Left kidney (tissue), 8 donors: ENCODE data around the gene TRMT5. TPM values are rescaled to one million over a fixed set of nuclear protein-coding genes. Genes with fewer than 3 reads are reported as not detected.

Experiments used
- DNase-seq: peaks from one replicate; pipeline ENCODE4 v3.0.0-alpha.2; 2013
- long read RNA-seq, 8 donors: transcript quantifications; one replicate each; lab custom pipeline, GENCODE V29; 2026
- polyA plus RNA-seq: library from polyadenylated mRNA; unstranded; fragments of 120-200 nt; gene quantifications from one replicate; pipeline ENCODE4 v1.2.1, GENCODE V29; 2013; ENCODE audit not compliant: insufficient read length

TRMT5 gene, protein sequence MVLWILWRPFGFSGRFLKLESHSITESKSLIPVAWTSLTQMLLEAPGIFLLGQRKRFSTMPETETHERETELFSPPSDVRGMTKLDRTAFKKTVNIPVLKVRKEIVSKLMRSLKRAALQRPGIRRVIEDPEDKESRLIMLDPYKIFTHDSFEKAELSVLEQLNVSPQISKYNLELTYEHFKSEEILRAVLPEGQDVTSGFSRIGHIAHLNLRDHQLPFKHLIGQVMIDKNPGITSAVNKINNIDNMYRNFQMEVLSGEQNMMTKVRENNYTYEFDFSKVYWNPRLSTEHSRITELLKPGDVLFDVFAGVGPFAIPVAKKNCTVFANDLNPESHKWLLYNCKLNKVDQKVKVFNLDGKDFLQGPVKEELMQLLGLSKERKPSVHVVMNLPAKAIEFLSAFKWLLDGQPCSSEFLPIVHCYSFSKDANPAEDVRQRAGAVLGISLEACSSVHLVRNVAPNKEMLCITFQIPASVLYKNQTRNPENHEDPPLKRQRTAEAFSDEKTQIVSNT
- polyA plus RNA-seq = 27.0 TPM
- long read RNA-seq, donor 1, full-length matches to known transcripts = 4 of 4 reads
- long read RNA-seq, donor 1, partial matches to known transcripts = 0 of 4 reads
- long read RNA-seq, donor 1, other reads (novel, unspliced or antisense) = 0 of 4 reads
- long read RNA-seq, donor 2, full-length matches to known transcripts = 2 of 2 reads
- long read RNA-seq, donor 2, partial matches to known transcripts = 0 of 2 reads
- long read RNA-seq, donor 2, other reads (novel, unspliced or antisense) = 0 of 2 reads
- long read RNA-seq, donor 3, full-length matches to known transcripts = 2 of 9 reads
- long read RNA-seq, donor 3, partial matches to known transcripts = 7 of 9 reads
- long read RNA-seq, donor 3, other reads (novel, unspliced or antisense) = 0 of 9 reads
- long read RNA-seq, donor 4 = 0 reads
- long read RNA-seq, donor 5, full-length matches to known transcripts = 3 of 12 reads
- long read RNA-seq, donor 5, partial matches to known transcripts = 9 of 12 reads
- long read RNA-seq, donor 5, other reads (novel, unspliced or antisense) = 0 of 12 reads
- long read RNA-seq, donor 6, full-length matches to known transcripts = 8 of 15 reads
- long read RNA-seq, donor 6, partial matches to known transcripts = 7 of 15 reads
- long read RNA-seq, donor 6, other reads (novel, unspliced or antisense) = 0 of 15 reads
- long read RNA-seq, donor 7, full-length matches to known transcripts = 4 of 15 reads
- long read RNA-seq, donor 7, partial matches to known transcripts = 11 of 15 reads
- long read RNA-seq, donor 7, other reads (novel, unspliced or antisense) = 0 of 15 reads
- long read RNA-seq, donor 8 = 0 reads

- DNase-seq = peak; percentile 93
Measured at GRCh38 chr14:60980811-60981632, at the start of gene TRMT5, which contains the start of gene SLC38A6. TRMT5 (minus strand) TSS chr14:60981079; CDS start chr14:60980973, 106 bp downstream. SLC38A6 (plus strand) TSS chr14:60981245; CDS start chr14:60981278, 33 bp downstream.

DNA sequence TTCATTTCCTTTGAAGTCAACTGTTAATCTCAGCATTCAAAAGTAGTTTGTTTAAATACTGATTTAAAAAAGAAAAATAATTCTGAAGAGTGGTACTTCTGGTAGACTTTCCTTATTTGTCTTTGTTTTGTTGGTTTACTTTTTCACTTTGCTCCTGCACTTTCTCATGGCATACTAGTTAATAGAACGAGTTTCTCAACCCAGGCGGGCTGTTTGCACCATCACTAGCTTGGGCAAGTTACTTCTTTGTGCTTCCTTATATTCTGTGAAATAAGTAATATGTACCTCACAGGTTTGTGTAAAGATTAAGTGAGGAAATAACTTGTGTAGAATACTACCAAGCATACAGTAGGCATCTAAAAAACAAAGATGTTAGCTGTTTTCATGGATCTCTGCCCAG lies 45.6 kb upstream of the TRMT5 start:
- DNase-seq = no peak

DNA sequence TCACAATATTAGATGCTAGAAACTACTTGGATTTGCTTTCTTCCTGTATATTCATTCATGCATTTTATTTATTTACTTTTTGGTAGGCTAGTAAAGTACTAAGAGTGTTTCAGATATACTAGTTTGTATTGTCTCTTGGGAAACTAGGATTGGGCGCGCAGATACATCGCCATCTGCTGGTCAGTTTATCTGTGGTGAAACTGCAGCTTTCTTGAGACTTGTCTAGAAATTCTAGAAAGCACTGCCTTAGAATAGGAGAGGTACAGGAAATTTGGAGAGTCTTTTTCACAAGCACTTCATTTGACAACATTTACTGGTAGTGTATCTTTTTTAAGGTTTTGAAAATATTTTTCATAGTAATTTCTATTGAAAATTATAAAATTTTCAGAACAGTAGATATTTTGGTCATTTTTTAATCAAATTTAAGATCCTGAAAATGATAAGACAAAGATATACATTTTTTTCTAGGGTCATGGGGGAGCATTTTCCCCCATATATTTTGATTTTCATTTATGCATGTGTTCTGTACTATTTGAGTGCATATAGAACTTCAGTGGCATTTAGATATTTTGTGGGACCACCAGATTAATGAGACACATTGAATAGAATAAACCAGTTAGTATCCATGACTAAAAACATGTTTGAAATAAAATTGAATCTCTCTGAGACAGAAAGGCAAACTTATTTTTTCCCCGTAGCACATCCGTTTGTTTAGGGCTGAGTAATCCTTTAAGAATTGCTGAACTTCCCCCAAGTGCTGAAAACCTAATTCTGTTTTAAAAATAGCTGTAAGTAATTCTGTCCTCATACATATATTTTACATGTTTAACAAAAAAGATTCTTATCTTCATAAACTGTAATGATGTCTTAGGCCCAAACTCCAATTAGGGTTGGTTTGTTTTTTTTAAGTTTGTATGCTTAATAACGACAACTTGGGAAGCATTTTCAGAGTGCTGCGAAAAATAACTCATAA lies 44.7 kb upstream of the TRMT5 start:
- DNase-seq = peak; percentile 69

GRCh38 chr14:61019537-61019936 lies 38.7 kb upstream of the TRMT5 start:
- DNase-seq = no peak

GRCh38 chr14:61003571-61003970 lies 22.7 kb upstream of the TRMT5 start:
- no peak for DNase-seq

DNA sequence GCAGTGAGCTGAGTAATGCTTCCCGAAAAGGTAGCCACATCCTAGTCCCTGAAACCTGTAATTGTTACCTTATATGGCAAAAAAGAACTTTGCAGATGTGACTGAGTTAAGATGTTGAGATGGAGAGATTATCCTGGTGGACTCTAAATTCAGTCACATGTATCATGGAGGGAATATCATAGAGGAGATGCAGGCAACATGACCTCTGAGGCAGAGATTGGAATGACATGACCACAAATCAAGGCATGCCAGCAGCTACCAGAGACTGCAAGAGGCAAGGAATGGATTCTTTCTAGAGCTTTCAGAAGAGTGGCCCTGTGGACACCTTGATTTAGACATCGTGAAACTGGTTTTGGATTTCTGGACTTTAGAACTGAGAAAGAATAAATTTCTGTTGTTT lies 18.7 kb upstream of the TRMT5 start:
- DNase-seq = no peak

- no peak for DNase-seq
Measured at GRCh38 chr14:60998617-60999016, 17.7 kb upstream of the TRMT5 start.

DNA sequence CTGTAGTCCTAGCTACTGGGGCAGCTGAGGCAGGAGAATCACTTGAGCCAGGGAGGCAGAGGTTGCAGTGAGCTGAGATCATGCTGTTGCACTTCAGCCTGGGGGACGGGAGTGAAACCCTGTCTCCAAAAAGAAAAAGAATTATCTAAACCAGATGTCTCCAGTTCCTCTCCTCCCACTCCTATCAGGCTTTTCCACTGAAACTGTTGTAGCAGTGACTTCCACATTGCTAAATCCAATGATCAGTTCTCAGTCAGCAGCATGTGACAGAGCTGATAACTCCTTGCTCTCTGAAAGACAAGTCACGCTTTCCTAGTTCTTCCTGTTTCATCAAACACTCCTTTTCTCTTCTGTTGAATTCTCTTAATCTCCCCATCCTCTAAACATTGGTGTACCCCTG lies 8.7 kb upstream of the TRMT5 start:
- DNase-seq = no peak

DNA sequence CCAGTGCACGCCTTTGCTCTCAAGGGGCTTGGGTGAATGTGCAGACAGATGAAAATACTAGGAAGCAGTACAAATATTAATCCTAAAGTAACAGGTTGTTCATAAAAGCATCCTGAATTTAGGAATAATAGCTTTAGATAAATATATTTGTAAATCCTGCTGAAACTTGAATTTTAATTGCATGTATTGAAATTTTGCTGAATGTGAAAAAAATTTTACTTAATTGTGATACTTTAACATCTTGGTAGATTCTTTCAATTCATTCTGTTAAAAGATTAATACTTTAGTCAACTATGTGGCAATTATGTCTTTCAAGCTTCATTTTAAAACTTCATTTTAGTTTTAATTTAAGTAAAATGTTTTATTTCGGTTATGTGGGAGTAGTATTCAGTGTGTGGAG lies 5.6 kb upstream of the TRMT5 start:
- DNase-seq = no peak

DNA sequence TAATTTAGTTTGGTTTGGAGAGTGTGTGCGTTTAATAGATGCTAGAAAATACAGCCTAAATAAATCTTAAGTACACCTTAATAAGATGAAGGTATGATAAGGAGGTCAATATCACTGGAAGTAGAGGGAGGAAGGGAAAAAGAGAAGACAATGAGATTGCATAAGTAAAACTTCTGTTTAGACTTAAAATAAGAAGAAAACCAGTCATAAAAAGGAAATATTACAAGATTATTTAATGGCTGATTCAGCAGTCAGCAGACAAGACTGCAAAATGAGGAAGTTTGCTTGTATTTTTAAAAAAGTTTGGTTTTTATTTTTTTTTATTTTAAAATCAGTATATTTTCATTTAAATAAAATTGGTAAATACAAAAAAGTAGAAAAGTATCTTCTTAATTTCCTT lies 3.3 kb upstream of the TRMT5 start:
- DNase-seq = no peak

GRCh38 chr14:60981633-60982455 lies 965 bp upstream of the TRMT5 start:
- DNase-seq = no peak

DNA sequence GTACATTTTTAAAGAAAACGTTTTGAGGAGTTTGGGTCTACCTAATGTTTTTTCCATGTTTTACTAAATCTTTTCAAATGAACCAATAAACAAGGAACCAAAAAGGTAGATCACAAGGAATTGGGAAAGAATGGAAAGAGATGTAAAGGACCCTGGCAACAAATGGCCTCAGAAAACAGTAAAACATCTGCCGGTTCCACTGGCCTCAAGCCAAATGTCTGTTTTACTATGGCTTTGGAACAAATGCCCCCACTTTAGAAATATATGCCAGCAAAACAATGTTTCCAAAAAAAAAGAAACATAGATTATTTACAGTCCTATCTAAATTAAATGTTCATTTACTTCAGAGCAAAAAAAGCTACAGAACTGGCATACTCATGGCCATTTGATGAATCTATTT lies 3.0 kb downstream of the TRMT5 start:
- DNase-seq = no peak

DNA sequence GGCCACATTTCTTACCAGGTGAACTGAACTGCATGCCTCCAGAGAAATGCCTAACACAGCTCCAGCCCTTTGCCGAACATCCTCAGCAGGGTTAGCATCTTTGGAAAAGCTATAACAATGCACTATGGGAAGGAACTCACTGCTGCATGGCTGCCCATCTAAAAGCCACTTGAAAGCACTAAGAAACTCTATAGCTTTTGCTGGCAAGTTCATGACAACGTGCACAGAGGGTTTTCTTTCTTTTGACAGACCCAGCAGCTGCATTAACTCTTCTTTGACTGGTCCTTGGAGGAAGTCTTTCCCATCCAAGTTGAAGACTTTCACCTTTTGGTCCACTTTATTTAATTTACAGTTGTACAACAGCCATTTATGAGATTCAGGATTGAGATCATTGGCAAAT lies 5.3 kb downstream of the TRMT5 start:
- DNase-seq = no peak

GRCh38 chr14:60974090-60974651 lies 6.7 kb downstream of the TRMT5 start:
- no peak for DNase-seq

- no peak for DNase-seq
Measured at GRCh38 chr14:60973070-60973469, 7.8 kb downstream of the TRMT5 start.

GRCh38 chr14:60972295-60972694 lies 8.6 kb downstream of the TRMT5 start:
- no peak for DNase-seq

GRCh38 chr14:60971271-60971670 lies 9.6 kb downstream of the TRMT5 start:
- no peak for DNase-seq

DNA sequence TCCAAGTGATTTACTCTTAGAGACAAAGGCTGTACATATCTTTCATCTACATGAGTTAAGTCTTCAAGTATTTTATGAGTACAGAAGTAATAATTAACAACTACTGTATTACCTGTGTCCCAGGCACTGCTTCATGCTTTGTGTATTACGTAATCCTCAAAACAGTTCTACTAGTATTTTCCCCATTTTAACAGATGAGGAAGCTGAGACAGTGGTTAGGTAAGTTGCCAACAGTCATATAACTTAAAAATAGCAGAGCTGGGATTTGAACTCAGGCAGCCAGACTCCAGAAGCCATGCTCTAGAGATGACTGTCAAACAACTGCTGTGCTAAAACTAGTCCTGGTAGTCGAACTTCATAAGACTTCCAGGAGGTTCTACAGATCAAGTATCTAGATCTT lies 10.7 kb downstream of the TRMT5 start:
- DNase-seq = no peak

- DNase-seq = no peak
Measured at GRCh38 chr14:60968671-60969070, 12.2 kb downstream of the TRMT5 start.
